ENCODE results near the gene PTGIR. TPM values are rescaled to one million over a fixed set of nuclear protein-coding genes. Genes with fewer than 3 reads are reported as not detected.

Gene PTGIR, protein sequence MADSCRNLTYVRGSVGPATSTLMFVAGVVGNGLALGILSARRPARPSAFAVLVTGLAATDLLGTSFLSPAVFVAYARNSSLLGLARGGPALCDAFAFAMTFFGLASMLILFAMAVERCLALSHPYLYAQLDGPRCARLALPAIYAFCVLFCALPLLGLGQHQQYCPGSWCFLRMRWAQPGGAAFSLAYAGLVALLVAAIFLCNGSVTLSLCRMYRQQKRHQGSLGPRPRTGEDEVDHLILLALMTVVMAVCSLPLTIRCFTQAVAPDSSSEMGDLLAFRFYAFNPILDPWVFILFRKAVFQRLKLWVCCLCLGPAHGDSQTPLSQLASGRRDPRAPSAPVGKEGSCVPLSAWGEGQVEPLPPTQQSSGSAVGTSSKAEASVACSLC
- 18.0 and 21.1 TPM in 2 replicates for total RNA-seq (2014; rRNA removed; shearing (Covaris generic))
- polyA plus RNA-seq (2016; fragmentation: Nextera tagmentation; extraction: Ambion mirVana), result 21.1 and 21.5 TPM in 2 replicates

DNA sequence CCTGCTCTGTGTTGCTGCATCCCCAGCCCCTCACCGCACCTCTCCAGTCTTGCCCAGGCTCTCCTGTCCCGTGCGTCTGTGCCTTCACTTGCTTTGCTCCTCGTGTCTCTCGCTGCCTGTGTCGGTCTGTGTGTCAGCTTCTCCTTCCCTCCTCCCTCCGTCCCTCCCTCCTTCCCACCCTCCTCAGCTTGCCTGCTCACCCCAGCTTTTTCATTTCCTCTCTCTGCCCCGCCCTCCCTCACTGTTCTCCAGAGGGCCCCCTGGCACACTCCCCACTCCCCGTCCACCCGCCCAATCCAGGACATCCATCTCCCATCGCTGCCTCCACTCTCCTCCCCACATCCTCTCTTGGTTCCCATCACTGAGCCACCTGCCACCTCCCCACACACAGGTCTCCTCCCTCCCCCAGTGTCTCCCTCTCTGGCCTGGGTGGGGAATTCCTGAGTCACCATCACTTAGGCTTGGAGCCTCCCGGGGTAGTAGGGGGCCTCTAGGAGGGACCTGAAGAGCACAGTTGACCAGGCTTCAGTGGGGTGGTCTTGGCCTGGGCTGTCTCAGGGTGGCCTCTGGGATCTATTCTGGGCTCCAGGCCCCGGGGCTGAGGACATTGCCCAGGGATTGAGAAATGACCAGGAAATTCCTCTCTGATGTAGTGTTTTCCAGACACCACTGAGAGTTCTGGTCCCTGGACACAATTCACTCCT is at the start of gene PTGIR:
Gene PTGIR (minus strand): TSS at position 132 of the 704 bp plus-strand sequence. CDS start 864 bp downstream, outside the sequence.
- in situ Hi-C loops (cut with MboI), result no loop called here
- Histone ChIP-seq H3F3A (ENCODE audit: insufficient read depth) (peaks cover 8% of the 10 kb centered on the region), H4K20me1 (ENCODE audit: insufficient read depth) (no peaks in the 10 kb centered on the region), H2AFZ (peak within 1 kb of the TSS; percentile 78), H3K4me1 (ENCODE audit: insufficient read depth) (peaks cover 21% of the 10 kb centered on the region), H3K9ac (peak within 1 kb of the TSS; percentile 75), H3K9me3 (ENCODE audit: low read depth) (no peaks in the 10 kb centered on the region), H3K27me3 (replicated peaks; ENCODE audit: insufficient read depth) (no peaks in the 10 kb centered on the region), H3K79me2 (ENCODE audit: insufficient read depth) (peaks cover 26% of the 10 kb centered on the region), H3K9me2 (ENCODE audit: insufficient read depth) (no peaks in the 10 kb centered on the region), H3K4me3 (peak within 1 kb of the TSS; percentile 67), H3K4me2 (ENCODE audit: unreplicated experiment) (peak within 1 kb of the TSS; percentile 83), H3K36me3 (ENCODE audit: low read depth) (no peaks in the 10 kb centered on the region), H3K27ac (peak within 1 kb of the TSS; percentile 94)
- DNase-seq, result peak; percentile 92
- TF ChIP-seq EZH2phosphoT487 (IDR thresholded peaks at IDR 0.05; ENCODE audit: insufficient read depth, low read depth), result no peak
- TF ChIP-seq EZH2 (IDR thresholded peaks at IDR 0.05; ENCODE audit: insufficient read depth, poor library complexity, severe bottlenecking), result no peak
- 0 to 2% methylated on average over 2 to 13 of the region's 13 CpGs for WGBS, 2 experiments (ENCODE audit: low coverage in 1 of 2, low lambda C conversion rate in 2 of 2, missing lambda C conversion rate in 2 of 2)

DNA sequence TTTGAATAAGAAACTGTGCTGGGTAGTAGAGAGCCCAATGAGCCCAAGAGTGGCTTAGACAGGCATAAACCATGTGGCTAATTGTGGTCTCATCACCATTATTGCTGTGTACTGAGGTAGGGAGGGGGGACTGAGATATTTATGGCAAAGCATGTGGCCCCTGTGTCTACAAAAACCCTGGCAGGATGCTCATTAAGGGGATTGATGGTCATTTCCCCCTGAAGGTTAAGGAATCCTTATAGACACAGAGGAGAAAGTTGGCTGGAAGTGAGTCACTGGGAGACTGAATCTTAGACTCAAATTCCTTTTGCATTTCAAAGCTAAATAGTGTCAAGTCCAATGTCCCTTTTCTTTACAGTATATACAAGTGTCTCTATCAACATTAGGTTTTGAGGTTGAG is 45.9 kb upstream of the PTGIR start:
- in situ Hi-C loops (cut with MboI), result no loop called here

DNA sequence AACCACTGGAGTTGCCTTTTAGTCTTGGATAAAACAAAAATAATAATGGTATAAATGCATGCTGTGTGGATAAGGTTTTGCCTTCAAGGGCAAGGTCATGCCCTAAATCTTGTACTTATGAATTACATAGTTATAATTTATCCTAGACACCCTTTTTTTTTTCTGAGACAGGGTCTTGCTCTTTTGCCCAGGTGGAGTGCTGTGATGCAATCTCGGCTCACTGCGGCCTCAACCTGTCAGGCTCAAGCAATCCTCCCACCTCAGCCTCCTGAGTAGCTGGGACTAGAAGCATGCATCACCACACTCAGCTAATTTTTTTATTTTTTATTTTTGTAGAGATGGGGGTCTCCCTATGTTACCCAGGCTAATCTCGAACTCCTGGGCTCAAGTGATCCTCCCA is 43.8 kb upstream of the PTGIR start:
- no peaks in the 10 kb centered on the region for H3K27me3 ChIP-seq (replicated peaks; ENCODE audit: insufficient read depth)
- H3K4me2 ChIP-seq (ENCODE audit: unreplicated experiment), result no peak overlapping the region
- no peak overlapping the region for H2AFZ ChIP-seq
- no peaks in the 10 kb centered on the region for H3K36me3 ChIP-seq (ENCODE audit: low read depth)
- H3K27ac ChIP-seq, result no peak overlapping the region
- H3K9me3 ChIP-seq (ENCODE audit: low read depth), result no peaks in the 10 kb centered on the region
- DNase-seq, result no peak
- no peak overlapping the region for H3K9ac ChIP-seq
- TF ChIP-seq EZH2 (IDR thresholded peaks at IDR 0.05; ENCODE audit: insufficient read depth, poor library complexity, severe bottlenecking) (no peak), EZH2phosphoT487 (IDR thresholded peaks at IDR 0.05; ENCODE audit: insufficient read depth, low read depth) (no peak)
- no peak overlapping the region for H3K4me3 ChIP-seq
- peaks cover 16% of the 10 kb centered on the region for H3F3A ChIP-seq (ENCODE audit: insufficient read depth)
- peaks cover 9% of the 10 kb centered on the region for H3K4me1 ChIP-seq (ENCODE audit: insufficient read depth)
- H3K9me2 ChIP-seq (ENCODE audit: insufficient read depth), result no peaks in the 10 kb centered on the region
- in situ Hi-C loops (cut with MboI), result no loop called here
- H4K20me1 ChIP-seq (ENCODE audit: insufficient read depth), result no peaks in the 10 kb centered on the region
- H3K79me2 ChIP-seq (ENCODE audit: insufficient read depth), result no peaks in the 10 kb centered on the region
- WGBS, 2 experiments (ENCODE audit: low coverage in 1 of 2, low lambda C conversion rate in 2 of 2, missing lambda C conversion rate in 2 of 2), result 93 to 100% methylated on average over 3 of the region's 3 CpGs

More for the DNA sequence above, 45.9 kb upstream of the PTGIR start:
- Histone ChIP-seq H3K36me3 (ENCODE audit: low read depth) (no peaks in the 10 kb centered on the region), H4K20me1 (ENCODE audit: insufficient read depth) (no peaks in the 10 kb centered on the region), H3K27ac (no peak overlapping the region), H3K79me2 (ENCODE audit: insufficient read depth) (no peaks in the 10 kb centered on the region), H3K9me2 (ENCODE audit: insufficient read depth) (no peaks in the 10 kb centered on the region), H3K4me1 (ENCODE audit: insufficient read depth) (peaks cover 9% of the 10 kb centered on the region), H3K9me3 (ENCODE audit: low read depth) (no peaks in the 10 kb centered on the region), H3K4me2 (ENCODE audit: unreplicated experiment) (no peak overlapping the region), H3K4me3 (no peak overlapping the region), H3K9ac (no peak overlapping the region), H3F3A (ENCODE audit: insufficient read depth) (peaks cover 16% of the 10 kb centered on the region), H2AFZ (no peak overlapping the region), H3K27me3 (replicated peaks; ENCODE audit: insufficient read depth) (no peaks in the 10 kb centered on the region)
- no peak for TF ChIP-seq EZH2phosphoT487 (IDR thresholded peaks at IDR 0.05; ENCODE audit: insufficient read depth, low read depth)
- no peak for TF ChIP-seq EZH2 (IDR thresholded peaks at IDR 0.05; ENCODE audit: insufficient read depth, poor library complexity, severe bottlenecking)
- DNase-seq, result peak; percentile 60

DNA sequence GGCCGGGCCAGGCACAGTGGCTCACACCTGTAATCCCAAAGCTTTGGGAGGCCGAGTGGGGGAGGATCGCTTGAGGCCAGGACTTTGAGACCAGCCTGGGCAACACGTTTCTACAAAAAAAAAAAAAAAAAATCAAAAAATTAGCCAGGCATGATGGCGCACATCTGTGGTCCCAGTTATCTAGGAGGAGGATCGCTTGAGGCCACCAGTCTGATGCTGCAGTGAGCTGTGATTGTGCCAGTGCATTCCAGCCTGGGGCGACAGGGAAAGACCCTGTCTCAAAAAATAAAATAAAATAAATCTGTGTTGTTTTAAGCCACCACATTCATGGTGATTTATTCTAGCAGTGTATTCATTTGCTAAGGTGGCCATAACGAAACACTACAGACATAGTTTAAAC is 40.2 kb upstream of the PTGIR start:
- Histone ChIP-seq H3K79me2 (ENCODE audit: insufficient read depth) (no peaks in the 10 kb centered on the region), H3K9me3 (ENCODE audit: low read depth) (no peaks in the 10 kb centered on the region), H3F3A (ENCODE audit: insufficient read depth) (peaks cover 4% of the 10 kb centered on the region; the same call in 1 of the 2 replicates), H4K20me1 (ENCODE audit: insufficient read depth) (no peaks in the 10 kb centered on the region), H3K4me1 (ENCODE audit: insufficient read depth) (peaks cover 5% of the 10 kb centered on the region; the same call in 1 of the 2 replicates), H3K27ac (no peak overlapping the region), H2AFZ (no peak overlapping the region), H3K4me2 (ENCODE audit: unreplicated experiment) (no peak overlapping the region), H3K27me3 (replicated peaks; ENCODE audit: insufficient read depth) (no peaks in the 10 kb centered on the region), H3K9me2 (ENCODE audit: insufficient read depth) (no peaks in the 10 kb centered on the region), H3K36me3 (ENCODE audit: low read depth) (no peaks in the 10 kb centered on the region), H3K9ac (no peak overlapping the region), H3K4me3 (no peak overlapping the region)
- TF ChIP-seq EZH2 (IDR thresholded peaks at IDR 0.05; ENCODE audit: insufficient read depth, poor library complexity, severe bottlenecking), result no peak
- TF ChIP-seq EZH2phosphoT487 (IDR thresholded peaks at IDR 0.05; ENCODE audit: insufficient read depth, low read depth), result no peak
- in situ Hi-C loops (cut with MboI), result no loop called here
- no peak for DNase-seq
- WGBS, 2 experiments (ENCODE audit: low coverage in 1 of 2, low lambda C conversion rate in 2 of 2, missing lambda C conversion rate in 2 of 2), result 83 to 86% methylated on average over 8 of the region's 8 CpGs
